BJ (cell line): ENCODE data around the gene ACAD9. TPM values are rescaled to one million over a fixed set of nuclear protein-coding genes. Genes with fewer than 3 reads are reported as not detected.

Experiments used
- CTCF ChIA-PET: fragments of 350-600 bp; formaldehyde crosslinking; extraction: SDS; loops from one replicate; lab custom pipeline; 2021; ENCODE audit warnings: antibody characterized with exemption, inconsistent platforms; lab: Yijun Ruan, JAX
- POLR2A ChIA-PET: fragments of 300-600 bp; sonication (Branson Sonifier 250); formaldehyde crosslinking; extraction: SDS; loops from one replicate; lab custom pipeline; 2021; ENCODE audit warnings: antibody characterized with exemption; lab: Charles Lee
- DNase-seq: peaks from one replicate; pipeline ENCODE4 v3.0.0-alpha.2; 2011; ENCODE audit warnings: low read depth
- H3K27me3 ChIP-seq: 2 replicates; pipeline ENCODE4 v1.6.0; 2011; ENCODE audit warnings: low read length; ENCODE audit not compliant: control insufficient read depth, insufficient read depth
- H3K36me3 ChIP-seq: 2 replicates; pipeline ENCODE4 v1.5.1; 2011; ENCODE audit warnings: low read length; ENCODE audit not compliant: control insufficient read depth, insufficient read depth
- H3K4me3 ChIP-seq: 2 replicates; pipeline ENCODE4 v1.5.1; 2011; ENCODE audit warnings: low read depth, mild to moderate bottlenecking, control low read depth, low read length
- polyA plus RNA-seq: library from polyadenylated mRNA; depleted of rRNA; stranded (reverse); fragments of >200 nt; gene quantifications from 2 replicates; pipeline ENCODE4 v1.2.3, GENCODE V29; 2011
- TF ChIP-seq, protein P1 (sequence below): IDR thresholded peaks from 2 replicates; pipeline ENCODE4 v1.5.1; 2011; ENCODE audit warnings: low read depth, mild to moderate bottlenecking, control low read depth, inconsistent platforms, low read length, moderate library complexity; ENCODE audit not compliant: insufficient read depth

ACAD9 gene
- polyA plus RNA-seq, 1 experiment: 48.5 TPM

DNA sequence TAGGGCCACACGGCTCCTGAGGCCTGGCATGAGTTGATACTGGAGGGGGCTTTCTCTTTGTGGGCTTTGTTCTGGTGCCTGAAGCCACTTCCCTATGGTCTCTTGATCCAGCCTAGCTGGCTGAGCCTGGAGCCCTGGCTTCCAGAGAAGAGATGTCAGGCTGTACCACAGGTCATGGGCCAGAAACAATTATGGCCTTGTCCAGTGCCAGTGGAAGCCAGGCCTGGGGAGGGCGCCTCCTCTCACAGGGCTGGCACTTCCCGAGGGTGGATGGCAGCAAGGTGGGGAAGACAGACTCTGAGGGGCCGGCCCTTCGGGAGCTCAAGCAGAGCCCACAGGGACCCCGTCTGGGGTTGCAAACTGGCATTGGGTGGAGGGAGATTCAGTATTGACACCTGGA, 34.9 kb upstream of the ACAD9 start:
- TF ChIP-seq, protein P1, sequence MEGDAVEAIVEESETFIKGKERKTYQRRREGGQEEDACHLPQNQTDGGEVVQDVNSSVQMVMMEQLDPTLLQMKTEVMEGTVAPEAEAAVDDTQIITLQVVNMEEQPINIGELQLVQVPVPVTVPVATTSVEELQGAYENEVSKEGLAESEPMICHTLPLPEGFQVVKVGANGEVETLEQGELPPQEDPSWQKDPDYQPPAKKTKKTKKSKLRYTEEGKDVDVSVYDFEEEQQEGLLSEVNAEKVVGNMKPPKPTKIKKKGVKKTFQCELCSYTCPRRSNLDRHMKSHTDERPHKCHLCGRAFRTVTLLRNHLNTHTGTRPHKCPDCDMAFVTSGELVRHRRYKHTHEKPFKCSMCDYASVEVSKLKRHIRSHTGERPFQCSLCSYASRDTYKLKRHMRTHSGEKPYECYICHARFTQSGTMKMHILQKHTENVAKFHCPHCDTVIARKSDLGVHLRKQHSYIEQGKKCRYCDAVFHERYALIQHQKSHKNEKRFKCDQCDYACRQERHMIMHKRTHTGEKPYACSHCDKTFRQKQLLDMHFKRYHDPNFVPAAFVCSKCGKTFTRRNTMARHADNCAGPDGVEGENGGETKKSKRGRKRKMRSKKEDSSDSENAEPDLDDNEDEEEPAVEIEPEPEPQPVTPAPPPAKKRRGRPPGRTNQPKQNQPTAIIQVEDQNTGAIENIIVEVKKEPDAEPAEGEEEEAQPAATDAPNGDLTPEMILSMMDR: no peak
- no peak for DNase-seq
- Histone ChIP-seq H3K27me3 (no peaks in the 10 kb centered on the region), H3K4me3 (no peak overlapping the region), H3K36me3 (no peaks in the 10 kb centered on the region)
- POLR2A ChIA-PET: no interaction called here
- CTCF ChIA-PET: interaction anchor here (5.1 kb wide), 1 partner anchor 164 kb away, joined by 28 read pairs; no protein-coding TSS in a partner anchor

DNA sequence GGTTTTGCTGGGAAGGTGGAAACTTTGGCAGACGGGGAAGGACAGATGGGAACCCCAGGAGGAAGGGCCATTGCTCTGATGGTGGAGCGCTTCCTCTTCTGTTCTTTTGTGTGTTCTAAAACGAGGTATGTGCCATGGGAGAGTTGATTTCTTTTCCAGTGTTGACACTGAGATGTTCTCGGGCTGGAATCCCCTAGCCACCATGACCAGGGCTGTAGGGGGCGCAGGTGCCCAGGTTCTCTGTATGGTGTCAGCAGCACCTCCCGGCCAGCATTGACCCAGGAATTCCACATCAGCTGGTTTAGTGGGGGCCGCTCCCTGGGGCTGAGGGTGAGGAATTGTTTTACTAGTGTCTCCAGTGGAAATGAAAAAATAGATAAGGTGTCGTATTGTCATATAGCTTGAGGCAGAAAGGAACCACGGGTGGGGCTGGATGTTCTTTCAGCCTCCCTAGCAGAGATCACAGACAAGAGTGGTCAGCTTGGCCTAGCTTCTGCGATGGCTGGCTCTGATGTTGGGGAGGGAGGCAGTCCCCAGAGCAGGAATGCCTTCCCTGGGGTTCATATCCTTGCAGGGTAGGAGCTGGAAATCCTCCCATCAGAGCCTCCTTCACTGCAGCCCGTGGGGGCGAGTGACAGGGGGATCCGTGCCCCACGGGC, 34.2 kb upstream of the ACAD9 start:
- Histone ChIP-seq H3K36me3 (no peaks in the 10 kb centered on the region), H3K27me3 (no peaks in the 10 kb centered on the region), H3K4me3 (peak overlapping the region; percentile 36)
- TF ChIP-seq, protein P1: peak; percentile 27; the same call in 1 of the 2 replicates
- DNase-seq: no peak
- POLR2A ChIA-PET: no interaction called here
- CTCF ChIA-PET: interaction anchor here (0.6 to 5.1 kb wide), 13 partner anchors 11 to 227 kb away, joined by 3 to 28 read pairs (median 4); partner anchors contain the start of gene ACAD9

DNA sequence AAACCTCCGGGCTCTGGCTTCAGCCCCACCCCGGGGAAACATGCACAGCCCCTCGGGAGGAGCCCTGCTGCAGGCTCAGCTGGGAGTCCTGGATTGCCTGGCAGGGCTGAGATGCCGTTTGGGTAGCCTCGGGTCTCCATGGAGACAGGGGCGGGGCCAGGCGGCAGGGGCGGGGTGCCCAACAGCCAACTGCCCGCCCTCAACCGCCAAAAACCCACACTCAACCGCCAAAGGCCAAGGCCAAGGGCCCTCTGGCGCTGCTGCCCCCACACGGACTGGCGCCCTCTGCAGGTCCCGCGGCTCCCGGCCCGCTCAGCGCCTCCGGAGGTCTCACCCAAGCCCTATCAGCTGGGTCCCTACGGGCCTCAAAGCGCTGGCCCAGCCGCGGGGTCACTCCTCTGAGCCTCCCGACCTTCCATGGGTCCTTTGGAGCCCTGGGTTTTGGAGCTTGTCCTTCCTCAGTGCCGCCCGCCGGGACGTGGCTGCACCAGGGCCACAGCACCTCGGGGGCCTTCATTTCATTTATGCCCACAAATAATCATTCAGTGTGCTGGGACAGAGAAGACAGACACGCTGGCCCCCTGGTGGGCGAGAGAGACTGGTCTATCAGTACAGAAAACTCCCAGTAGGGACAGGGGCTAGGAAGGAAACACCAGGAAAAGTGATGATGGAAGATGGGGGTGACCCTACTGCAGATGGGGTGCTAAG, 33.5 kb upstream of the ACAD9 start:
- Histone ChIP-seq H3K4me3 (peak overlapping the region; percentile 36), H3K36me3 (no peaks in the 10 kb centered on the region), H3K27me3 (no peaks in the 10 kb centered on the region)
- ChIA-PET POLR2A (no interaction called here), CTCF (interaction anchor here (0.6 to 5.1 kb wide), 16 partner anchors 11 to 434 kb away, joined by 3 to 28 read pairs (median 4); partner anchors contain the start of gene ACAD9)
- DNase-seq: no peak
- TF ChIP-seq, protein P1: peak; percentile 60

DNA sequence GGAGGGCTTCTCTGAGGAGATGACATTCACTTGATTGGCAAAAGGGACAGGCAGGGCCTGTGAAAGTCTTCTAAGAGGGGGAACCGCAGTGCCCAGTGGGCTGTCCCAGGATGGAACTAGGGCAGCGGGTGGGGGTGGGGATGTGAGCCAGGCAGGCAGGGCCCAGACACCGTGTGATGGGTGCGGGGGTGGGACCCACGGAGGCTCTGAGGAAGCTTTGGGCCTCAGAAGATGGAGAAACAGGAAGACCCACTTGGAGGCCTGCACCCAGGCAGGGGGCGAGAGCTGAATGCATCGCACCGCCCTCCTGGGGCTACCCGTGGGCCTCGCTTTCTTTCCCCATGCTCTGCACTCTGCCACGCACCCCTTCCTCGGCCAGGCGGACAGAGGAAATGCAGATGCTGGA, 32.9 kb upstream of the ACAD9 start:
- CTCF ChIA-PET: interaction anchor here (0.7 to 5.1 kb wide), 11 partner anchors 10 to 434 kb away, joined by 3 to 28 read pairs (median 4); partner anchors contain the start of gene ACAD9
- no peak overlapping the region for H3K4me3 ChIP-seq
- no peak for DNase-seq
- TF ChIP-seq, protein P1: no peak
- POLR2A ChIA-PET: no interaction called here
- no peaks in the 10 kb centered on the region for H3K27me3 ChIP-seq
- H3K36me3 ChIP-seq: no peaks in the 10 kb centered on the region

DNA sequence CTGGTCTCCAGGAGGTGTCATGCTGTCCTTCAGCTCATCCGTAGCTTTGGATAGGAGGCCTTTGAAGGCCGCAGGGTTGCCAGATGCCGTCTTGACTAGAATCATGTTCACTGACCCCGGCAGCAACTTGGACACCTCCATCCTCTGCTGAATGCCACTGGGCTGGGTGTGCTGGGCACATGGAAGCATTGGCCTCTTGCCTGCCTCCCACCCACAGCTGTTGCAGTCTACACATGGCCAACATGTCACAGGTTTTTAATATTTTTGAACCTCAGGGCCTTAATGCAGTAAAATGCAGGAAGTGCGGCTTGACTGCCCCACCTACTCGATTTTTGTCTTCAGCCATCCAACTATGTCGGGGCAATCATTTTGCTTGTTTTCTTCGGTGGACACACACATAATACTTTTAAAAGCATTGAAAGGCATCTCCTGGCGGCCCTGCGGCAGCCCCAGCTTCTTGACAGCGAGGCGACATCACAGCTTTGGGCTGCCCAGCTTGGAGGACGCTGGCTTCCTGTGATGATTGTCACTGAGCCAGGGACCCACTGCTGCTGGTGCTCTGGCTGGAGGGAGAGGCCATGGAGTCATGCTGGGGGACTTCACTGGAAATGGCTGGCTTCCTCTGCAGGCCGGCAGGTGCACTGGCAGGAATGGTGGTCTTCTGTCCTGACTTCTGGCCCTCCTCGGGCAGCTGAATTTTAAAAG, 31.6 kb upstream of the ACAD9 start:
- DNase-seq: no peak
- ChIA-PET POLR2A (no interaction called here), CTCF (interaction anchor here (0.8 to 5.1 kb wide), 5 partner anchors 16 to 230 kb away, joined by 3 to 28 read pairs (median 4); no protein-coding TSS in a partner anchor)
- H3K36me3 ChIP-seq: no peaks in the 10 kb centered on the region
- no peaks in the 10 kb centered on the region for H3K27me3 ChIP-seq
- TF ChIP-seq, protein P1: no peak
- H3K4me3 ChIP-seq: no peak overlapping the region
